Measurements from ENCODE around the gene KCNK17.

KCNK17 gene

GRCh38 chr6:39343396-39343870 lies 29.2 kb upstream of the KCNK17 start:
- no peak overlapping the region for H3K4me3 ChIP-seq (ENCODE audit: low read depth, low read length)
- no peak for DNase-seq (ENCODE audit: low read depth)
- TF ChIP-seq CTCF (IDR thresholded peaks at IDR 0.05; ENCODE audit: control insufficient read depth, extremely low read depth, insufficient read depth): no peak

DNA sequence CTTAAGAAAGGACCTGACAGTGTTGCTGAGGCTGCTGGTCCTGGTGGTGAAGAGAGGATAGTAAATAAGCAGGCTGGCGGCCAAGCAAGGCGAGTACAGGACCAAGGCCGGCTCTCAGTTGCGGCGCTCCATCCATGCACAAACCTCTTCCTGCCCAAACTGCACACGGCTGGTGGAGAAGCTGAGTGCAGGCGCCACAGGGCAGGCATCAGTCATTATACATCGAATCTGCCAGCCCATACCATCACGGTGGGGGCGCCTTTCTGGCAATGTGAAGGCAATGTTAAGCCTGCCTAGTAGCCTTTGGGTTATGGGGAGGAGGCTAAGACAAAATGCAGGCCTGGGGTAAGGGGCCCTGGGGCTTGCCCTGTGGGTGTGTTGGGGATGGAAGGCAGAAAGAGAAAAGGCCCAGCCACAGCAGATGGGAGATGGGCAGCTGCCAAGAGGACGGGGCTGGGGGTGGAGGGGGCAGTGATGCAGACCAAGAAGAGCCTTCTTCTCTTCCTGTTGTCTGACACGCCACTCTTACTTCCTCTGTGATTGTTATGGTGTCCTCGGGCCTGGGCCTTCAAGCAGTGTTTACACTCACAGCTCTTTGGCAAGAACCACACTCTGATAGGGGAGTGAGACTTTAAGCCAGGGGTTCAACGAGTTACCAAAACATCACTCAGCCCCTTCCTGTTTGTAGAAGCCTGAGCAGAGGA lies 28.6 kb upstream of the KCNK17 start:
- DNase-seq (ENCODE audit: low read depth): no peak
- H3K4me3 ChIP-seq (ENCODE audit: low read depth, low read length): no peak overlapping the region
- no peak for TF ChIP-seq CTCF (IDR thresholded peaks at IDR 0.05; ENCODE audit: control insufficient read depth, extremely low read depth, insufficient read depth)

DNA sequence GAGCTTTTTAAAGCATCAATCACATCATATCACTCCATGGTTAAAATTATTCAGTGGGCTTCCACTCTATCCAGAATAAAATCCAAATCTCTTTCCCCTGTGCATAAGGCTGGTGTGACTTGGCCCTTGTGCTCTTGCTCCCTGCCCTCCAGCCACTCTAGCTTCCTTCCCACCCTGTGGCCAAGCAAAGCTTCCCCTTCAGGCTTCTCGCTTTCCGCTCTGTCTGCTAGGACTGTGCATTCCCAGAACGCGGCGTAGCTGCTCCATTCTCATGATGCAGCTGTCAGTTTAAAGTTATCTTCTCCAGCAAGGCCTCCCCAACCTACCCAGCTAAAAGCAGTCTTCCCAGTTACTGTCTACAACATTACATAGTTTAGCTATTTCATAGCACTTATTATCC lies 27.7 kb upstream of the KCNK17 start:
- TF ChIP-seq CTCF (IDR thresholded peaks at IDR 0.05; ENCODE audit: control insufficient read depth, extremely low read depth, insufficient read depth): no peak
- H3K4me3 ChIP-seq (ENCODE audit: low read depth, low read length): no peak overlapping the region

DNA sequence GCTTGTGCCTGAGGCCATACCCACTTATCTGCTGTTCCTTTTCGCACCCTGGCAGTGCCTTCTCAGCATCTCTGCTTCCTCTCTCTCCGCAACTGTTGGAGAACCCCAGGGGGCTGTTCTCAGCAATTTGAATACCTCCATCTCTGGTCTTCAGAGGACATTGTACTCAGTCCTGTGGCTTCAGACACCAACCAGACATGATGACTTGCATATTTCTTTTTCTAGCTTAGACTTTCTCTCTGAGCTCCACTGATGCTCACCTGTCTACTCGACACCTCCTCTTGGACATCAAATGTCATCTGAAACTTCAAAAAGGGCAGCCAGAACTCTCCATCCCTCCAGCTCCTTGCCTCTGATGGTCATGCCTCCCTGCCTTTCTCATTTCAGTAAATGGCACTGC lies 27.1 kb upstream of the KCNK17 start:
- no peak overlapping the region for H3K4me3 ChIP-seq (ENCODE audit: low read depth, low read length)
- TF ChIP-seq CTCF (IDR thresholded peaks at IDR 0.05; ENCODE audit: control insufficient read depth, extremely low read depth, insufficient read depth): no peak
- DNase-seq (ENCODE audit: low read depth): no peak

More for the DNA sequence above, 27.7 kb upstream of the KCNK17 start:
- DNase-seq (ENCODE audit: low read depth): no peak

DNA sequence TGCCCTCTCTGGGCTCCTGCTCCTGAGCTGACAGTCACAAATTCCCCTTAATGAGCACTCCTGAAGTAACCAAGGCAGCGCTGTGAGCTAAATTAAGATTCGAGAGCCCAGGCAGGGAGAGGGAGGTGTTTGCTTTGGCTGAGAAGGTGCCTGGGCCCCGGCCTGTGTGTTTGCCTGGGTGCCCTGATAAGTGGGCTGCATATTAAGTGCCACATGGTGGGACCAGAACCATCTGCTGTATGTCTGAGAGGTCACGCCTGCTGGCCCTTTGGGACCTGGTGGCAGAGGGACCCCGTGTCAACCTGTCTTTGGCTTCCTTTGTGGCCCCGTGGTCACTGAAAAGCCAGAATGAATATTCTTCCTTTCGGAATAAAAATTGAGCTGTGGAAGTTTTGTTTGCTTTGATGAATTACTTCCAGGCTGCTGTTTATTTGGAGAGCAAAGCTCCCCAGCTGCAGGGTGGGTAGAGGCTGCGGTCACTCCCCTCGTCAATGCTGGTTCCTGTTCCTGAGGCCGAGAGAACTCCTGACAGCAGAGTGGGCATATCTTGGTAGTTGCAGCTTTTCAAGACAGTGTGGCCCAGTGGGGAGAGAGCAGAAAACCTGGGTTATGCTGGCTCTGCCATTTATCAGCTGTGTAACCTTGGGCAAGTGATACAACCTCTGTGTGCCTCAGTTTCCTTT lies 25.8 kb upstream of the KCNK17 start:
- no peak for TF ChIP-seq CTCF (IDR thresholded peaks at IDR 0.05; ENCODE audit: control insufficient read depth, extremely low read depth, insufficient read depth)

GRCh38 chr6:39339096-39339867 lies 25.1 kb upstream of the KCNK17 start:
- H3K4me3 ChIP-seq (ENCODE audit: low read depth, low read length): no peak overlapping the region
- TF ChIP-seq CTCF (IDR thresholded peaks at IDR 0.05; ENCODE audit: control insufficient read depth, extremely low read depth, insufficient read depth): no peak
- no peak for DNase-seq (ENCODE audit: low read depth)

More for the DNA sequence above, 25.8 kb upstream of the KCNK17 start:
- no peak for DNase-seq (ENCODE audit: low read depth)
- no peak overlapping the region for H3K4me3 ChIP-seq (ENCODE audit: low read depth, low read length)
